ENCODE measurements around the gene RASGEF1B.

GRCh38 chr4:81506731-81507130, 35.0 kb upstream of the RASGEF1B start:
- TF ChIP-seq, protein P1, sequence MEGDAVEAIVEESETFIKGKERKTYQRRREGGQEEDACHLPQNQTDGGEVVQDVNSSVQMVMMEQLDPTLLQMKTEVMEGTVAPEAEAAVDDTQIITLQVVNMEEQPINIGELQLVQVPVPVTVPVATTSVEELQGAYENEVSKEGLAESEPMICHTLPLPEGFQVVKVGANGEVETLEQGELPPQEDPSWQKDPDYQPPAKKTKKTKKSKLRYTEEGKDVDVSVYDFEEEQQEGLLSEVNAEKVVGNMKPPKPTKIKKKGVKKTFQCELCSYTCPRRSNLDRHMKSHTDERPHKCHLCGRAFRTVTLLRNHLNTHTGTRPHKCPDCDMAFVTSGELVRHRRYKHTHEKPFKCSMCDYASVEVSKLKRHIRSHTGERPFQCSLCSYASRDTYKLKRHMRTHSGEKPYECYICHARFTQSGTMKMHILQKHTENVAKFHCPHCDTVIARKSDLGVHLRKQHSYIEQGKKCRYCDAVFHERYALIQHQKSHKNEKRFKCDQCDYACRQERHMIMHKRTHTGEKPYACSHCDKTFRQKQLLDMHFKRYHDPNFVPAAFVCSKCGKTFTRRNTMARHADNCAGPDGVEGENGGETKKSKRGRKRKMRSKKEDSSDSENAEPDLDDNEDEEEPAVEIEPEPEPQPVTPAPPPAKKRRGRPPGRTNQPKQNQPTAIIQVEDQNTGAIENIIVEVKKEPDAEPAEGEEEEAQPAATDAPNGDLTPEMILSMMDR (IDR thresholded peaks at IDR 0.05), result no peak
- no peak for TF ChIP-seq EP300 (IDR thresholded peaks at IDR 0.05)

Measured in esophagus muscularis mucosa (tissue), 3 donors.